Mesenteric fat pad (tissue), 1 donor: ENCODE data around the gene ITGB5. TPM values are rescaled to one million over a fixed set of nuclear protein-coding genes. Genes with fewer than 3 reads are reported as not detected.
"Not testable (repeated sequence)": the region's sequence is repeated elsewhere in the genome, so short reads cannot be mapped to it uniquely, and the experiment has no call there.

Source experiments
- DNase-seq: peaks from one replicate; pipeline ENCODE4 v3.0.0-alpha.2; 2020; ENCODE audit warnings: low spot score
- total RNA-seq: library from RNA; stranded (reverse); fragmentation: NEBNext Ultra II Directional; extraction: Animal tissue kit (Norgen Biotek cat#: 25700); gene quantifications from one replicate; pipeline ENCODE4 v1.2.1, GENCODE V29; 2021
- donor health status: DM: yes; HTN: yes; CAD: no.

Gene ITGB5
- total RNA-seq, 1 donor from 2014 or later, result 339 TPM

DNA sequence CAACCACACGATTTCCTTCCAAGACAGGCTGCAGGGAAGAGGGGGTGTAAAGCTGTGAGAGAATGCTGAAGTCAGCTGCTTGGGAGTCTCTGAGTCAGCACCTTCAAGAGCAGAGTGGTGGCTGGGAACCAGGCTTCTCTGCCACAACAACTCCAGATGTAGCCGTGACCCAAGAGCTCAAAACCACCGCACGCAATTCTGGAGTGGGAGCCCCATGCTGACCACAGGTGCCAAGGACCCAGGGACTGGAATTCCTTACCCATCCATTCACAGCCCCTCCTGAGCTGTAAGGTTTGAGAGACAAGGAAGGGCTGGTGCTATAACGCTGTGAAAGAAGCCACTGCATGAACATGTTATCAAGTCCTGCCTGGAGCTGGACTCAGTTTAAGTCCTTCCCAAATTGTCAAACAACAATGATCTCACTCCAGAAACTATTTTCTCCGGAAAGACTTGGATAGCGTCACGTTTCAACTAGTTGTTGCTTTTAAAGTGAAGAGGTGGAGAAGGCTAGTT lies 95.5 kb downstream of the ITGB5 start:
- DNase-seq, result no peak

DNA sequence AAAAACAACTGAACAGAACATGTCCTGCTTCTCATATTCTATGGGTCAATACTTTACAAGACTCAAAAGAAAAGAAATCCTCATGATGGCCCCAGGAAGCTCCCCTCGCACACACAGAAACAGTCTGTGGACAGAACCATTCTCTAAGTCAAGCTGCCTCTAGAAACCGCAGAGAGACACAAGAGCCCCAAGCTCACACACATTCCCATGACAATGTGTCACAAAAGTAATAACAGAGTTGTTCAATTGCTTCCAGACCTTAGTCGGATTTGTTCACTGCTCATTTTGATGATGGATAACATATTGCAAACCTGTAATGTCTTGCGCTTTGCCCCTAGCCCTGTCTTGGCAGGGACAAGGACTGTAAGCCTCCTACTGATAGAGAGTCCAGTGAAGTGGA lies 96.0 kb downstream of the ITGB5 start:
- DNase-seq, result no peak

DNA sequence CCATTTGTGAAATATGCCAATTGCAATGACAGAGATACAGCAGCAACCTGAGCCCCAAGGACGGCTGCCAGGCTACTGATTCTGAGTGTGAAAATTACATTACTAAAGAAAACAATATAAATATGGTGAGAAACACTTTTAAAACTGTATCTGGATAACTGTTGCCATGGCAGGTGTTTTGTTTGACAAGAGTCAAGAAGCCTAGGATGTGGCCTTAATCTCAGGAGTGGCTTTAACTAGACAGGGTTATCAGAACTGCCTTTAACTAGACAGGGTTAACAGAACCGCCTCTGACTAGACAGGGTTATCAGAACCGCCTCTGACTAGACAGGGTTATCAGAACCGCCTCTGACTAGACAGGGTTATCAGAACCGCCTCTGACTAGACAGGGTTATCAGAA lies 98.1 kb downstream of the ITGB5 start:
- DNase-seq, result not testable (repeated sequence)

DNA sequence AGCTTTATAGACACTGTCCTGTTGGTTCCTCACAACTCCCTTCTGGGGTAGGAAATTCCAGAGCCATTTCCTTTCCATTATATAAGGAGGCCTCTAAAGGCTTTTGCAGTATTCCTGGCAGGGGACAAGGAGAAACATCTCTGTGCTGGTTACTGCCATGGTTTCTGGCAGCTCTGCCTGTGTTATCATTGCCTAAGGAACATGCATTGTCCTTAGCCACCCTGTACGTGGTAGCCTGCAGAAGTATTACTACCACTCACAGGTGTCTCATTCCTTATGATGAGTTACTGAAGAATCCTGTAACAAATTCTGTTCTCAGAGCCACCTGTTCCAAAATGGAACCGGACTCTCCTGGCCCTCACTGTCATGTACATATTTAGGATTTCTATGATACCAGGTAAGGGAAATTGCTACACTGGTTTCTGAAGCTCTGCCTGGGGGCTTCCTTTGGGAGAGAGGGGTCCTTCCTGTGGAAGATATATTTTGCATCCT lies 98.9 kb downstream of the ITGB5 start:
- no peak for DNase-seq

DNA sequence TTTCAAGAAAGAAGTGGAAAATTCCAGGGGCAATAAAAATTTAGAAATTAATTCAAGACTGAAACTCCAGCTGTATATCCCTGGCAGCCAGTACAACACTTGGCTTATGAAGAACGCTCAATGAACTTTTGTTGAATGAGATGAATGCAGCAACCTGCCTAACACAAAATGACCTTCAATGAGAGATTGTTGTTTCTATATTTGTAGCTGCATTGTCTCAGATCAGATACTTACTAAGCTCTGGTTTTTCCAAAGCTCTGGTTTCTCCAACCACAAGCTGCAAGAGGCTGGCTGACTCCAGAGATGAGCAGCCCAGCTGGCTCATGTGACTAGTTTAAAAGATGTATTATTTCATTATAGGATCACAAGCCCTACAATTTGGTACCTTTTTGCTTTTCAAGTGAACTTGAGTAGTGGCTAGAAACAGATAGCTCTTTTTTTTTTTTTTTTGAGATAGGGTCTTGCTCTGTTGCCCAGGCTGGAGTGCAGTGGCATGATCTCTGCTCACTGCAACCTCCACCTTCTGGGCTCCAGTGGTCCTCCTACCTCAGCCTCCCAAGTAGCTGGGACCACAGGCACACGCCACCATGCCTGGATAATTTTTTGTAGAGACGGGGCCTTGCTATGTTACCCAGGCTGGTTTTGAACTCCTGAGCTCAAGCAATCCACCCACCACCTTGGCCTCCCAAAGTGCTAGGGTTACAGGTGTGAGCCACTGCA lies 99.5 kb downstream of the ITGB5 start:
- no peak for DNase-seq

DNA sequence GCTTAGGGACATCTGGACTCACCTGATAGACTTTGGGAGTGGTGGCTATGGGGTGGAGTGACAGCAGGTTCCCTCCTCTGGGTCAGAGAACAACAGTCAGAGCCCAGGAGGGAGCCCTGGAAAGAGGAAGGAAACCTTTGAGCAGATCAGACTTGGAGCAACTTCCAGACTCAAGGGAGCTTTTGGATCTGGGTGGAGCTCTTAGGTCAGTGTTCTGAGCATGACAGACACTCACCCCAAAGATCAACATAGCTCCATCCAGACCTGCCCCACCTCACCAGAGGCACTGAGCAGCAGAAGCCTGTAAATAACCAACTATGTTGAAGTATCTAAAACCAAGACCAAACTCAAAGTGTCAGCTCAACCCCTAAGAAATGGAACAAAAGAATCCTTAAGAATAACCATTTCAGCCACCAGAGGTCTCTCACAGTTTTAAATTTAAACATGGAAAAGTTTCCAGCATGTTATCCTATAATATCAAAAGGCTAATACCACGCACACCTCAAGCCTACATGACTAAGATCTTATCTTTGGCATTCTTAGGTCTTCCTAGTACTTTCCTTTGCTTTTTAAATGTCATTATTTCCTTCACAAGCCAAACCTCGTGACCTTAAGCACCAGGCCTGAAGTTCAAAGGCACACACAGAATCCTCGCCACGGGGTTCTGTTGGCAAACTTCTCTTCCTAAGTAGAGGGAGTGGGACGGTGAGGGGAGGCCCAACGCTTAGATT lies 100.5 kb downstream of the ITGB5 start:
- DNase-seq, result no peak

DNA sequence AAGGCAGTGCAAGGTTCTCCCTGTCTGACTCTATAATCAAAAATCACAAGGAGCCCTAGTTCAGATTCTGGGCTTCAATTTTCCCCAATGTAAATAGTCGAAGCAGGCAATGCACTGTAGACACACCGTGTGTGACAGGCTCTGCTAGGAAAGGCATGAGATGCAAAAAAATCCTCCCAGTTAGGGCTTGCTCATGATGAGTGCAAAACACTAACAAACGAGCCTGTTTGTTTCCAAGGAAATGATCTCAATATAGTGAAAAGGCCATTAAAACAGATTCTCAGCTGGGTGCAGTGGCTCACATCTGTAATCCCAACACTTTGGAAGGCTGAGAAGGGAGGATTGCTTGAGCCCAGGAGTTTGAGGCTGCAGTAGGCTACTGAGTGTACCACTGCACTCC lies 101.2 kb downstream of the ITGB5 start:
- no peak for DNase-seq

DNA sequence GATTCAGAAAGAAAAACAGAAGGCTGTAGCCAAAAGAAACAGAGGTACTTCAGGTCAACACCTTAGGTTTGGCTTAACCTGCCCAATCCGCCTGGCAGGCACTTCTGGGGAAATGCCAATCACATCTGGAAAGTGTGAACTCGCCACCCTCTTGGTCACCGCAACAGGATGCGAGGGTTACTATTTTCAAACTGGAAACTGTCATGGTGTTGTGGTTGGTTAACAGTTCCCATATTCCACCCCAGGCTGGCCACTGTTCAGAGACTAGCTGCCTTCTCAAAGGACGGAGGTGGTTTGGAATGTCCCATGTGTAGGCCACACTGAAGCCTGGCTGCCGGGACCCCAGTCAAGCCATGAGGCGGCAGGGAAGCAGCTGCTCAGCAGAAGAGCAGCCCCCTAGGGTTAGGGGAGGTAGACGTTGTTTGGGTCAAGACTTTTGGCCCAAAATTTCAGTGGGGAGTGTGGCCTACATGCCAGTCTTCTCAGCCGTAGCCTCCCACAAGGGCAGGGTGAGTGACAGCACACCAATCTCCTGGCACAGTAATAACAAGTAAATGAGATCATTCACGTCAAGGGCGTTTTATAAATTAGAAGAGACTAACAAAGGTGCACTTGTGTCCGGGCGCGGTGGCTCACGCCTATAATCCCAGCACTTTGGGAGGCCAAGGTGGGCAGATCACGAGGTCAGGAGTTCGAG lies 102.3 kb downstream of the ITGB5 start:
- DNase-seq, result no peak

DNA sequence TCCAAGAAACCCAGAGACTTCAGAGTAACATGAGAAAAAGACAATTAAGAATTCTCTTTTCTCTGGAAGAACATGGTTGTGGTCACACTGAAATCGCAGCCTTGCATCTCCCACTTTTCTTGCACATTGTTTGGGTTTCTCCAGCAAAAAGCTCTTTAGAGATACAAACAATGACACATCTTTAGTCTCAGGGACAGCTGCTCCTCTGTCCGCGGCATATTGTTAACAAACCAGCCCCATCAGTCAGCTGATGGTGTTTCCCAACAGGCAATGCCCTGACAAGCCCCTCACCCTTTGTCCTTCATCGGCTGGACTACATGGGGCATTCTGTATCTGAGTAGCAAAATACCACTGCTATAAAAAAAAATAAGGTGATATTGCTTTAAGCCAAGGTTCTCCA lies 103.5 kb downstream of the ITGB5 start:
- no peak for DNase-seq

DNA sequence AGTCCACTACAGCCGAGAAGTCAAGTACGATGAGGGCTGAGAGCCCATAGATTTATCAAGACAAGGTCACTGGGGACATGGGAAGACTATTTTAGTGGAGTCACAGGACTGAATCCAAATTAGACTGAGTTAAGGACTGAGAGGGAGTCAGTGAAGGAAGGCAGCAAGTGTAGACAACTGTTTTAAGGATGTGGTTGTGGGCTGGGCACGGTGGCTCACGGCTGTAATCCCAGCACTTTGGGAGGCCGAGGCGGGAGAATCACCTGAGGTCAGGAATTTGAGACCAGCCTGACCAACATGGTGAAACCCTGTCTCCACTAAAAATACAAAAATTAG lies 104.8 kb downstream of the ITGB5 start:
- not testable (repeated sequence) for DNase-seq

DNA sequence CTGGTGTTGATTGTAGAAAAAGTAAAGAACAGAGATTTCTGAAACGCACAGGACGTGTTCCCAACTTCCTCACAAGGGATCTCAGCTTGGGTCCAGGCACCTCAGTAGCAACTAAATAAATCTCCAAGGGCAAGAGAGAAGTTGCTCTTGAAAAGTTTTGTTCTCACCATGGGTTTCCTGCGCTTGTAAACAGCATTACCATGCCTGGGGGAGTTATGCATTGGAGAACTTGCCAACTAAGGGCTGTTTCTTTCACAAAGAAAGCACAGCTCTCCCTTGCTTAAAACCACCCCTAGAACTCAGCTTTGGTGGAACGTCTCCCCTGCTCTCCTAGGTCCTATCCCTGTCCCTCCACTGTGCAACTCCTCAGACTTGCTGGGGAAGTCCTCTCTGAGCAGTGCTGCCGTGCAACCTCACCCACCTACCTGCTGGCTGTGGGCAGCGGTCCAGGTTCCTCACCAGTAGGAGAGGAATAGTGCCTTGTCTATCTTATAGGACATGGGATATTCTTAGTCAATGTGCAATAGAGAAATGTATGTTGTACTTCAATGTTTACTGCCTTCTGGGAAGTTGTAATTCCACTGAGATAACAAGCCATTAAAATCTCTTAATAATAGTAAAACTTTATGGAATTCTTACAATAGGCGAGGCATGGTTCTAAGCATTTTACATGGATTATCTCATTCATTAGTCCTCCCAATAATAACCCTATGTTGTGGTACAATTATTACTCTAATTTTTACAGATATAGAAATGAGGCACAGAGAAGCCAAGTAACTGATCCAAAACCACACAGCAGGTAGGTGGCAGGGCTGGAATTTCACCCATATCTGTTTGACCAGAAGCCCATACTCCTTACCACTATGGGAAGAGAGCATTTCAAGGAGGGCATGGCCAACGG lies 105.4 kb downstream of the ITGB5 start:
- no peak for DNase-seq

DNA sequence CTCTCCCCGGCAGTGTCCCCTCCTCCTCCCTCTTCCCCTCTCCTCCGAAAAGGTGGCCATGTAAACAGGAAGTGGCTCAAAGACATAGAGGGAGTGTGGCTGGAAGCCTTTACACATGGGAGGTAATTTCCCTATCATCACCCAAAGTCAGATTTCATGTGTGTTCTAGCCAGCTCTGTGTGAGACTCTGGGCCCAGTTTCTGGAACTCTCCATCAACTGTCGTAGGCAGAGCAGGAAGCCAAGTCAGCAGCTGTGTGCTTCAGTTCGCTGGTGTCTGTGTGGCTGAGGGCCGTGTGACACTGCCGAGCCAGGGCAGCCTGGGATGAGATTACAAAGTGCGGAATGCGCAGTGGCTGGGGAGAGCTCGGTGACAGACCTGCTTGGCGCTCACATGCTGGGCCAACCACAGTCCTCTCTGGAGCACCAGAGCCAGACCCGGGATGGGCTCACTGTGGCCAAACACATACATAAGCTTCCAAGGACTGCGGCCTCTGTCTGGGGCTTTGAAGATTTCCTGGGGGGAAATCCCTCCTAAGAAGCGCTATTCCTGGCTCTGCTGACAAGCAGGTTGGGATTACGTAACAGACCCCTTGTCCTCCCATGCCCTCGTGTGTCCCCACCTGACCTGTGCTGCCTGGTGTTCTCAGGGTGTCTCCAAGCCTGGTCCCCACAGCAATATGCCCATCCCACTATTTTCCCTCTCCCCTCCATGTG lies 106.2 kb downstream of the ITGB5 start:
- no peak for DNase-seq

DNA sequence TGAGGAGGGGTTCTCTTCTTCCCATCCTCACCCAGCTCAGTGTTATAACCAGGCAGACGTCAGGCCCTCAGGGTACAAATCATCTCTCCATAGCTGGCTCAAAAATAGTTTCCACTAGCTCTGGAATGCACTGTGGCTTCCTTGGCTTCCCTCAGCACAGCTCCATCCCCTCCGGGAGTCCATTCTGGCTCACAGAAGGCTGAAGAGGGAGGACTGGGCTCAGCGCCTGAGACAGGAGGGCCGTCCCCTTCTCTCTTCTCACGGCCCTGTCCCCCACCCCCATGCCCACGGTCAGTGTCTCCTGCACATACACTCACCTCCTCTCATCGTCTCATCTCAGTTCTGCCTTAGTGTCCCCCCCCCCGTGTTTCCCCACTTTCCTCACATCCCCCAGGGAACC lies 106.8 kb downstream of the ITGB5 start:
- DNase-seq, result no peak

DNA sequence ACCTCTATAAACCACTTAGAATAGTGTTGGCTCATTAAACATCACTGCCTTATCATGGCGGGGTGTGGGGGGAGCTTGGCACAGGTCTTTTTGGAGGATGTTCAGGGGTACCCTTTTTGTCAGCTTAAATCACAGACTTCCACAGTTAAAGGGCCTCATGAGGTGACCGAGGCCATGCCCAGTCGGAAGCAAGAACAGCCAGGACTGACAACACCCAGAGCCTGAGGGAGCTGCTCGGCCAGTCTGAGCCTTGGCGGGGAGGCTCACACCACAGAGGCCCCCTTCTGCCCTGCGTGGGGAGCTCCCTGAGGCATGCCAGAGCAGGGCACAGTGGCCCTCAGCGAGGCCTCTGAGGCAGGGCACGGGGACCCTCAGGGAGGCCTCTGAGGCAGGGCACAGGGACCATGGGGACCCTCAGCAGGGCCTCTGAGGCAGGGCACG lies 107.4 kb downstream of the ITGB5 start:
- DNase-seq, result no peak

DNA sequence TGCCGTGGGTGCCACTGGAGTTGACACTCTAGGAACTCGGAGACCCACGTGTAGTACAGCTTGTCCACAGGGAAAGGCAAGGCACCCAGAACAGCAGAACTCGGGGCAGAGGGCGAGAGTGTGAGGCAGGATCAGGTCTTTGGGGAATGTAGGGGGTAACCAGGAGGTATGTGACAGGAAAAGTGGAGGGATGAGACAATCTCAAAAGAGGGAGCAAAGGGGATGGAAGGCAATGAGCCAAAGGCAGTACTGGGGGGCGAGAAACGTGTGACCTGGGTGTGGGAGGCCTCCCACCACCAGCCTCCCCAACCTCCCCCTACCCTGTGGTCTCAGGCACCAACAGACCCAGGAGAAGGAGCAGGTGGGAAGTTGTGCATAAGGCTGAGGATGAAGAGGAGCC lies 108.0 kb downstream of the ITGB5 start:
- DNase-seq, result no peak

DNA sequence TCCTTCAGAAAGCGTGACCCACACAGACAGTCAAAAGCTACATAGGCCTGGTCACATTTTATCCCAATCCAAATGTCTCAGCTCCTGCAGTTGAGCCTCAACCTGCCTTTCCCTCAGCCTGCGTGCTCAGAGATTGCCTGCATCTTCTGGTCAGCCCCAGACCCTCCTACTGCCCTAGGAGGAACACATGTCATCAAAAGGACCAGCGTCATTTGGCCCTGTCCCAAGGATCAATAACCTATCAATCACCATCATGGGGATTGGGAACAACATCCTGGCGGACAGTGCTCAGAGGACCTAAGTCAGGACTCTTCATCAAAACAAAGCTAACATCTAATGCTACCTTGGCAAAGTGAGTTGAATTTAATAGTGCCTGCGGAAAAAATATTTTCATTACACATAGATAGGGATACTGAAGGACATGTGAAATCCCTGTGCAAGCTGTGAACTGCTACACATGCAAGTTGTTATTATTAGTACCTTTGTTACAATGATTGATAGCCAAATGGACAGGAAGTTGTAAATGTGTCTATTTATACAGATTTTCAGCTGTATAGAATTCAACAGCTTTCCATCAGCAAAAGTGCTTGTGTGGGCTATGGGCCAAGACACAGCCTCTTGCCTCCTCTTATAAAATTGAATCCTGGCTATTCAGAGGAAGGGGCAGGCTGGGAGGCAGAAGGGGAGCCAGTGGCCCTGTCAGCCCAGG lies 109.2 kb downstream of the ITGB5 start:
- no peak for DNase-seq

DNA sequence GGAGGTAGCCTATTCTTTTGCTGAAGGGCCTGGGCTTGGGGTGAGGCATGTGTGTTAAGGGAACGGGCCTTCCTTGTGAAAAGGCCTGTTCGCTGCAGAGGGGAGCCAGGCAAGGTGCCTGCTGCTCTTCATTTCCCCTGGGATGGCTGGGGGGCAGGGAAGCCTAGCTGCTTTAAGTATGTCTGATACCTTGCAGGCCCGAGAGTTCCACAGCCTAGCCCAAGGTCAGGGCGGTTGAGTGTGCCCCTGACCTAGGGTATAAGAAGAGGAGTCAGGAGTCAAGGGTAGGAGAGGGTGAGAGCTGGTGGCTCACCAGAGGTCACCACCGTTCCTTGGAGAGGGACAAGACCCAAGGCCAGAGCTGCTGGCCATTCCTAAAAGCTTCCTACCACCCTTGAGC lies 110.3 kb downstream of the ITGB5 start:
- no peak for DNase-seq

DNA sequence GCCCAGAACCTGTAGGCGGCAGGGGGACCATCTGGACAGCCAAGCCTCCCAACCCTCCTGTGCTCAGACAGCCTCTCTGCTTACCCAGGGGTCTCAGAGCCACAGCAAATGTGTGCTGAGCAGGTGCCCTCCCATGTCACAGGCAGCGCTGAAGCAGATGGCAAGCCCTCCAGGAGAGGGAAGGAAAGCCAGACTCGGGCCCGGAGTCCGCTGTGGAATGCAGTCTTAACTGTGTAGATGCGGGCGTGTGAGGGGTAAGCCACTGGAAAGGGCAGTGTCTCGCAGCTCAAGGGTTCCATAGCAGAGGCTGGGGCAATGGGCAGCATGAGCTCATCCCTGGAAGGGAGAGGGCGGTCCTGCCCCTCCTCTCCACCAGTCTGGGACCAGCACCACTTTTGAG lies 111.3 kb downstream of the ITGB5 start:
- no peak for DNase-seq

DNA sequence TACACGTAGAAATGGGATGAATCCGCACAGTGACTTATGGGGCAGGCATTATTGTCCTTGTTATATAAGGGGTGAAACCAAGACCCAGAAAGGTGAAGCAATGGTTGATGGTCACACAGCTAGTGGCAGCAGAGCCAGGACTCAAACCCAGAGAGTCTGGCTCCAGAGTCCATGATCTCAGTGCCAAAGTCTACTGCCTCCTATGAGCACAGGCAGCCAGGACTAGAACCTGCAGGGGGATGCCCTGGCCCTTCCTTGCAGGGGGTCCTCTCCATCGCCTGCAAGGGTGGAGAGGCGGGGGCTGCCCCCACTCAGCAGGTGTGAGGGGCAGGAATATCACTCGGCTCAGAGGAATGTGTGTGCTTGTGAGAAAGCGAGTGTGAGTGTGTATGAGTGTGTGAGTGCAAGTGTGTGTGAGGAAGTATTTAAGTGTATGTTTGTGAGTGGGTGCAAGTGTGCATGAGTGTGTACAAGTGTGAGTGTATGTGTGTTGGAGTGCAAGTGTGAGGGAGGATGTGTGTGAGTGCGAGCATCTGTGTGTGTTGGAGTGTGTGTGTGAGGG lies 112.2 kb downstream of the ITGB5 start:
- DNase-seq, result no peak
